ENCODE data around the gene CCDC195.

Gene CCDC195

GRCh38 chr2:224716201-224716600 lies at the start of gene CCDC195:
TSS of gene CCDC195 (minus strand) at chr2:224716365. CDS start at chr2:224716365, 0 bp downstream.
- no peak for DNase-seq (ENCODE audit: low read depth)

- DNase-seq (ENCODE audit: low read depth) = no peak
These were observed 48.5 kb upstream of the CCDC195 start for GRCh38 chr2:224764565-224765236.

- DNase-seq (ENCODE audit: low read depth) = no peak
These were observed 41.9 kb upstream of the CCDC195 start for GRCh38 chr2:224757934-224758548.

DNA sequence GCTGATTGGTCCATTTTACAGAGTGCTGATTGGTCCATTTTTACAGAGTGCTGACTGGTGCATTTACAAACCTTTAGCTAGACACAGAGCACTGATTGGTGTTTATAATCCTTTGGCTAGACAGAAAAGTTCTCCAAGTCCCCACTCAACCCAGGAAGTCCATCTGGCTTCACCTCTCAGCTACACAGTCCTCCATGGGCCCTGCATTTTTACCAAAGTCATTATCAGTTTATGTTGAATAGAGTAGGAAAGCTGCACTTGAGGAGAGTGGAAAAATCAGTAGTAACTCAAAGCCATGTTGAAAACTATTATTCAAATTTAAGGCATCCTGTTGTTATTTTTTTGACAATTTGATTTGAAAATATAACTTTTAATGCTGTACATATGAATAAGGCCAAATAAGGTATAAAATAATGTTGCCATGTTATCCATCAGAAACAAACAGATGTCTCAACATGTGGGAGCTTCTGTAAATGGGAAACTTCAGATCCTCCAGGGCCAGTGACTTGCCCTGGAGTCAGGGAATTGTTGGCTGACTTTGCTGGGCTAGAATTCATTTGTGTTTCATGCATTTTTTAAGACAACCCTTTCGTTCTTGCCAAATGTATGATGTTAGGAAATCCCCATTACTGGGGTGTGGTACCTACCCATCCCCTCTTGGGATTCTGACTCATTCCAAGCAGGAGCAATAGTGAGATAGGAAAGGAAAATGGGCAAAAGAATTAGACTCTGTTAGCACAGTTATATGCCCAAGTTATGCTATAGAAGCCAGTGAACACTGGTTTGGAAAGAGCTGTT lies 37.8 kb upstream of the CCDC195 start:
- DNase-seq (ENCODE audit: low read depth) = peak; percentile 9

DNA sequence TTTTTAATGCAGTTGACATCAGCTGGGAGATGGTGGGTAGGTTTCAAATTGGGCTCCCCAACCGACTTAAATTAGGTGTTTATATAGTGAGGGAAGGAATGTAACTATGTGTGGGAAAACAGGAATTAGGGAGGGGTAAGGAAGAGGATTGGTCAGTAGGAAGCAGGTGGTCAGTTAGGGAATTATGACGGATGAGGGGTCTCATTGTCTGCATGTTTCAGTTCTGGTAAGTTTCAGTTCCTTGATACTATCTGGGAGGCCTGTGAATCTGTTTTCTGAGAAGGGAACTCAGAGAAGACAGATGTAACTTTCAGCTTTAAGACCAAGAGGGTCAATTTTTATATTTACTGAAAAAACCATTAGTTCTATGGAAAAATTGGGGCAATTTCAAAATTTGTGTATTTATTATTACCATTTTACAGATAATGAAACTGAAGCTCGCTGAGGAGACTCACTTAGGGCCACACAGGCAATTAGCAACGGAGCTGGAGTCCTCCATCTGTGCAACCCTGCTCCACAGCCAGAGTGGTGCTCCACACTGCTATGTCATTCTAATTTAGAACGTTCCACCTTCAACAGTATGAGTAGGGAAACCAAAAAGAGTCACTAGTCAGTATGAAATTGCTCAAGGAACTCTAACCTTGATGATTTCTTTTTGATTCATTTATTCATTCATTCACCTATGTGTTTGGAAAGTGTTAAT lies 36.0 kb upstream of the CCDC195 start:
- DNase-seq (ENCODE audit: low read depth) = no peak

DNA sequence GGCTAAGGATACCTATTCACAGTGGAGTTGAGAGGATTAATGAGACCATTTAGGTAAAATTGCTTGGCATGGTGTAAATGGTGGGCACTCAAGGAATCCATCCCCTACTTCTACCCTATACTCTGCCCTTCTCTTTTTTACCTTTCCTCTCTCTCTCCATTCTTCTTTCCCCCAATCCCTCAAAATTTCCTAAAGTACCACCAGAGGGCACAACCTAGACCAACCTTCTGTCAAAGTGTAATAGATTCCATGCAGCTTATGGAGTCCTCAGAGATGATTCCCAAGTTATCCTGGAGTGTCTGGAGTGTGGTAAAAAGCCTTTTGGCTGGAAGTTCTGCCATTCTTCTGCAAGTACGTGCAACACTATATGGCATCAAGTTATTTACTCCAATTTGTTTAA lies 33.0 kb upstream of the CCDC195 start:
- peak; percentile 19 for DNase-seq (ENCODE audit: low read depth)

DNA sequence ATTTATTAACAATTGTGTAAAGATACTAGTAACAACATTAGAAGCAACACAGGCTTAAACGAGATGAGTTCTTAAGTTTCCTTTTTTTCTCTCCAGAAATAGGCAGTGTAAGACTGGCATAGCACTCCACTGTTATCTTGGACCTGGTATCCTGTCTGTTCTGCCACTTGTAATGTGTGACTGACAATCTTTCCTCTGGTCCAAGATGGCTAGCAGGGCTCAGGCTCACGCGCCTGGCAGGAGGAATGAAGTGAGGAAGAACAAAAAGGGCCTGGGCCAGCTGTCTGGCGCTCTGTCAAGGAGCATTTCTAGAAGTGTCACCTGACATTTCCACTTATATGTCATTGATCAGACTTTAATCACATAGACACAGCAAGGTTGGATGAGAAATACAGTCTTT lies 31.6 kb upstream of the CCDC195 start:
- no peak for DNase-seq (ENCODE audit: low read depth)

DNA sequence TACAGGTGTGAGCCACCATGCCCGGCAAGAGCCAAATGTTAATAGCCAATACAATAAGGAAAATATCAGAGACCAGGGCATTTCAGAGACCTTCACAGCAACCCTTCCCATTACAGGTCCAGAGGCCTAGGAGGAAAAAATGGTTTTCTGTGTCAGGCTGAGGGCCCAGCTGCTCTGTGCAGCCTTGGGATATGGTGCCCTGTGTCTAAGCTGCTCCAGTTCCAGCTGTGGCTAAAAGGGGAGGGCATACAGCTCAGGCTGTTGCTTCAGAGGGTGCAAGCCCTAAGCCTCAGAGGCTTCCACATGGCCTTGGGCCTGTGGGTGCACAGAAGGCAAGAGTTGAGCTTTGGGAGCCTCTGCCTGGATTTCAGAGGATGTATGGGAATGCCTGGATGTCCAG lies 20.1 kb upstream of the CCDC195 start:
- DNase-seq (ENCODE audit: low read depth) = no peak

- no peak for DNase-seq (ENCODE audit: low read depth)
These were observed 18.8 kb upstream of the CCDC195 start for GRCh38 chr2:224734949-224735348.

DNA sequence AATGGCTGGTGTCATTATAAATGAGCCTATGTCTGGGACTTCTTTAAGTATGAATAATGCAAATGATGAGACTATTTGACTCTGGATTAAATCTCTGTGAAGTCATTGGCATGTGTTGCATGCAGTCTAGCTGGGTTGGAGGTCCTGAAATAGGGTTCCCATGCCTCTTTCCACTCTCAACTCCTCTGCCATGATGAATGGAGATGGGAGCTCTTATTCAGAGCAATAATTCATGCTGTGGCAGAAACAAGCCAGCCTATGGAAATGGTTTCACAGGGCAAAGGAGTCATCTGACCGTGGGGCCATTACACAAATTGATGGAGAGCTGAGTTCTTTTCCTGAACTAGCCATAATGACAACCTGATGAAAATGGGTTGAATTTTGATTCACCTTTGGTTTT lies 15.5 kb upstream of the CCDC195 start:
- DNase-seq (ENCODE audit: low read depth) = no peak

GRCh38 chr2:224729435-224729834 lies 13.3 kb upstream of the CCDC195 start:
- DNase-seq (ENCODE audit: low read depth) = no peak

GRCh38 chr2:224724331-224724730 lies 8.2 kb upstream of the CCDC195 start:
- no peak for DNase-seq (ENCODE audit: low read depth)

GRCh38 chr2:224723586-224724217 lies 7.5 kb upstream of the CCDC195 start:
- DNase-seq (ENCODE audit: low read depth) = peak; percentile 38

GRCh38 chr2:224722770-224723169 lies 6.6 kb upstream of the CCDC195 start:
- no peak for DNase-seq (ENCODE audit: low read depth)

DNA sequence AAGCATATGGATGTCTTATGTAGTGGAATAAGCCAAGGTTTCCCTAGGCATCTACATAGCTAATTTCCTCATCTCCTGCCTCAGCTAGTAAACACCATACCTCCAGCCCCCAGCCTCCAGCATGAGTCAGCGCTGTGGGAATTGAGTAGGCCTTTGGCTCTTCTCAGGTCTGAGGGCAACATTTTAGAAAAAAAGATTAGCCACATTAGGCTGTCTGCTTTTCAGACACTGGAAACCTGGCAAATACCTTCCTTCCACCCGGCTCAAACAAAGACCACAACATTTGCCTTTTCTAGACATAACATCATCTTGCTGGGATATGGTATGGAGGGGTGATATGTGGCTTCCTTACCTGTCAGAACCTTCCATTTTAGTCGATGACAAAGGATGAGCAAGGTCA lies 6.1 kb upstream of the CCDC195 start:
- DNase-seq (ENCODE audit: low read depth) = peak; percentile 23

DNA sequence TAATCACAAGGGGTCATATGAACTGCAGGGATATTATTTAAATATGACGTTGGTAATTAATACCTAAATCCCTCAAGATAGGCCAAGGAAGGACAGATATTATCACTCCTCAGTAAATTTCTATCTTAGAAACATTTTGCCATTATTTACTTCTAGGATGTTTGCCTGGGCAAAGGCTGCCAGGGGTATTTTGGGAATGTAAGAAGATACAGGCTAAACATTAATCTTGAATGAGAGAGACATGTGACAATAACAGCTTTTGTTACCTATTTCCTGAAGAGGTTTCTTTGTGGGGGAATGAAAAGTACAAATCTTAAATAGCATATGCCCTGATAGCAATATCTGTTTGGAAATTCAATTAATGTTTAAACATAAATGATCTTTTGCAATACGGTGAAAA lies 756 bp upstream of the CCDC195 start:
- DNase-seq (ENCODE audit: low read depth) = no peak

DNA sequence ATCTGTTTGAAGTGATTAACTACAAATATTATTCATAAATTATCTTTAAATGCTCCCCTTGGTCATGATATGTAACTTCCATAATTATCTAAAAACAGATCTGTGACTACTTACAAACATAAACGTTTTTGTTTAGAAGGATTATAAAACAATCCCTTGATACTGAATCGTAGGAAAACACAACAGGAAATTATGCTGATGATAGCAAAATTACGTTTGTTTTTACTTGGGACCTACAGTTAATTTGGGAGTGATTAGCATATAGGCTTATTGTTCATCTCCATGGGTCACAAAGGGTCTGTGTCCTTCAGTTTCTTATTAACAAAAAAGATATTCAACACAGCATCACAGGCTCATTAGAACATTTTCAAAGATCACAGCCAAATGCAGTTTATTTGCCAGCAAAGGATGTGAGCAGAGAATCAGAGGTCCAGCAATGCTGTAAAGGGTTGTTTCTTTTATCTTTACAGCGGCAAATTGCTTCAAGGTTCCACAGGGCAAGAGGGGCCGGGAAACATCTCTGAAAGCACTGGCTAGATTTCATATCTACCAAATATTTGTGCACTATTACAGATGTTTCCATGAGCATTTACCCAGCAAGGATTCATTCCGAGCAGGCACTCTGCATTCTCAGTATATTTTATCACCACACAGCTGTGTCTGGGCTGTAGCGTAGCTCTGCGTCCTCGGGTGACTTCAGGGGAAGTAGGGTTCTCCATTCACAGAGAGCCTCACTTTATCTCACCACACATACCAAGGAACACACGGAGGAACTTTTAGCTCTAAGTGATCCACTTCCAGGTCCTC lies 4.1 kb downstream of the CCDC195 start:
- no peak for DNase-seq (ENCODE audit: low read depth)

DNA sequence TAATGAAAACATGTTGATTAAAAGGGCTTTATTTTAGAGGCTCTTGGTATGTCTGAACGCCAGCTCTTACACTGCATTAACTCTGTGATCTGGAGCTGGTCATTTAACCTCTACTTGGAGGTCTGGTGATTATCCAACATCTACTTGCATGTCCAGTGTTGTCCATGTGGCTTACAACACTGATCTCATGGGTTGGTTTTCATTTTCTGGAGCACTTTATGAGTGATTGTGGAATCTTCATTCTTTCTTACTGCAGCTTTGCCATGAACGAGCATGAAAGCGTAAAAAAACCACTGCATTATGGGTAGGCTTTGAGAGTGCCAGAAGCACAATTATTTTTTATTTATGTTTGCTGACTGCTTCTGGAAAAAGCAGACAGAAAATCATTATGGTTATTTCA lies 4.8 kb downstream of the CCDC195 start:
- no peak for DNase-seq (ENCODE audit: low read depth)

DNA sequence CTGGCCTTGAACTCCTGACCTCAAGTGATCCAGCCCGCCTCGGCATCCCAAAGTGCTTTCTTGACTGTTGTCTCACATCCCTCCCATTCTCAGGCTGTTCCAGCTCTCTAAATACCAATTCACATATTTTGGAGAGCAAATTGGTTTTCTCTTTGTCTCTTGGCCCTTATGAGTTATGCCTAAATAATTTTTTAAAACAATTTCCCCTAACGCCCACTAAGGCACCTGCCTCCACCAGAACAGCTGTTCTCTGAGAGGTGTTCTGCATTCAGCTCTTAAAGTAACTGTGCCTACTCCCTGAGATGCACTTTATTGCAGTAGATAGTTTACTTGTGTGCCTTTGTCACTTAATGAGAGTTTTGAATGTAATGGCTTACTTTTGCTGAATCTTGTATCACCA lies 6.9 kb downstream of the CCDC195 start:
- DNase-seq (ENCODE audit: low read depth) = no peak

GRCh38 chr2:224694502-224694901 lies 21.7 kb downstream of the CCDC195 start:
- DNase-seq (ENCODE audit: low read depth) = no peak

DNA sequence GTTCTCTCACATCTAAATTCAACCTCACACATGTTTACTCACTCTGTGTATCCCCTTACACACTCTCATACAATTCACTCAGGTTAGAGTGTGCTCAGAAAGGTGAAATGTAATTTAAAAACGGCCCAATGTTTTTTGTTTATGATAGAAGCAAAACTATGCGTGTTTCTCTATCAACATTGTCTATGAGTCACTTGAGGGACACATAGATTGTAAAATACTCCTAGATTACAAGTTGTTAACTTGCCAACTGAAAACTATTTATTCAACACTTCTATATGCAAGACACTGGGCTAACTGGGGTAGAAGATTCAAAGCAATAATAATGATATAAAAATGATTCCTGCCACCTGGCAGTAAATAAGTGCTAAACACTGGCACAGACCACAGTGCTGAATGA lies 24.6 kb downstream of the CCDC195 start:
- peak; percentile 31 for DNase-seq (ENCODE audit: low read depth)

Measured in ELR (cell line).